Liver (tissue), 9 donors: ENCODE results near the gene REL. TPM values are rescaled to one million over a fixed set of nuclear protein-coding genes. Genes with fewer than 3 reads are reported as not detected.

Source experiments
- DNase-seq: peaks from one replicate; pipeline ENCODE4 v3.0.0-alpha.2; 2017; ENCODE audit warnings: low spot score
- H3K27ac ChIP-seq, 2 donors: one replicate each; pipeline ENCODE4 v1.7.0; 2013; ENCODE audit warnings: inconsistent platforms in 2 of 2, low read length in 2 of 2, control low read depth in 1 of 2, low read depth in 1 of 2, mild to moderate bottlenecking in 1 of 2
- H3K27me3 ChIP-seq, 4 donors: one replicate each; pipeline versions ENCODE4 v1.6.1 to v1.7.0; 2013; ENCODE audit warnings: low read length in 3 of 4, inconsistent platforms in 1 of 4, mild to moderate bottlenecking in 1 of 4, moderate library complexity in 1 of 4; ENCODE audit not compliant: control insufficient read depth in 4 of 4, insufficient read depth in 4 of 4
- H3K36me3 ChIP-seq, 4 donors: one replicate each; pipeline versions ENCODE4 v1.6.1 to v1.7.0; 2013; ENCODE audit warnings: low read length in 3 of 4, mild to moderate bottlenecking in 3 of 4, low read depth in 1 of 4, moderate library complexity in 1 of 4; ENCODE audit not compliant: control insufficient read depth in 4 of 4, insufficient read depth in 3 of 4
- H3K4me1 ChIP-seq, 4 donors: one replicate each; pipeline versions ENCODE4 v1.6.1 to v1.7.0; 2013; ENCODE audit warnings: low read length in 3 of 4, mild to moderate bottlenecking in 3 of 4, moderate library complexity in 1 of 4; ENCODE audit not compliant: control insufficient read depth in 4 of 4, insufficient read depth in 4 of 4
- H3K4me3 ChIP-seq, 3 donors: one replicate each; pipeline versions ENCODE4 v1.6.1 to v1.7.0; 2013; ENCODE audit warnings: low read length in 3 of 3, control low read depth in 1 of 3, low read depth in 1 of 3, mild to moderate bottlenecking in 1 of 3
- H3K9ac ChIP-seq, 2 donors: one replicate each; pipeline ENCODE4 v1.7.0; 2013; ENCODE audit warnings: low read length in 2 of 2, mild to moderate bottlenecking in 2 of 2, moderate library complexity in 2 of 2, control low read depth in 1 of 2, low read depth in 1 of 2
- H3K9me3 ChIP-seq, 4 donors: one replicate each; pipeline versions ENCODE4 v1.6.1 to v1.7.0; 2013; ENCODE audit warnings: low read length in 3 of 4; ENCODE audit not compliant: control insufficient read depth in 4 of 4
- EGR1 ChIP-seq, 2 donors: IDR thresholded peaks; 2 replicates each; pipeline ENCODE4 v1.6.1; 2016 to 2018; ENCODE audit warnings: antibody characterized with exemption in 2 of 2, low read depth in 2 of 2
- FOXA1 ChIP-seq: IDR thresholded peaks from 2 replicates; pipeline ENCODE4 v1.6.1; 2016; ENCODE audit warnings: antibody characterized with exemption
- FOXA2 ChIP-seq: IDR thresholded peaks from 2 replicates; pipeline ENCODE4 v1.6.1; 2016; ENCODE audit warnings: antibody characterized with exemption
- GABPA ChIP-seq, 2 donors: IDR thresholded peaks in 1 of 2; conservative IDR thresholded peaks in 1 of 2; 2 replicates each; pipeline ENCODE4 v1.6.1; 2016; ENCODE audit warnings: antibody characterized with exemption in 2 of 2, mild to moderate bottlenecking in 1 of 2, moderate library complexity in 1 of 2
- HNF4A ChIP-seq, 2 donors: conservative IDR thresholded peaks; 2 replicates each; pipeline ENCODE4 v1.6.1; 2016; ENCODE audit warnings: antibody characterized with exemption in 2 of 2, mild to moderate bottlenecking in 2 of 2
- NR2F2 ChIP-seq: IDR thresholded peaks from 2 replicates; pipeline ENCODE4 v1.6.1; 2016; ENCODE audit warnings: antibody characterized with exemption
- RAD21 ChIP-seq, 2 donors: IDR thresholded peaks; 2 replicates each; pipeline ENCODE4 v1.6.1; 2016; ENCODE audit warnings: antibody characterized with exemption in 2 of 2, mild to moderate bottlenecking in 2 of 2
- SP1 ChIP-seq: IDR thresholded peaks from 2 replicates; pipeline ENCODE4 v1.6.1; 2018; ENCODE audit warnings: antibody characterized with exemption, mild to moderate bottlenecking
- TAF1 ChIP-seq: conservative IDR thresholded peaks from 2 replicates; pipeline ENCODE4 v1.6.1; 2016; ENCODE audit warnings: antibody characterized with exemption, mild to moderate bottlenecking
- YY1 ChIP-seq: IDR thresholded peaks from 2 replicates; pipeline ENCODE4 v1.6.1; 2016; ENCODE audit warnings: antibody characterized with exemption, mild to moderate bottlenecking
- WGBS: extraction: QIAGEN DNeasy Blood & Tissue Kit; methylation state at CpG from one replicate; pipeline ENCODE4 v1.1.7; 2013; 5-methylcytosine and 5-hydroxymethylcytosine counted together
- polyA plus RNA-seq, 2 donors: library from polyadenylated mRNA; stranded (reverse) in 1 of 2; unstranded in 1 of 2; fragments of 200-250 nt in 1 of 2; fragments of >200 nt in 1 of 2; fragmentation: Nextera tagmentation in 1 of 2; extraction: Ambion mirVana in 1 of 2; gene quantifications; one replicate each; pipeline versions ENCODE4 v1.2.1 to v1.2.3, GENCODE V29; 2013 to 2015
- total RNA-seq, 2 donors: library from RNA; depleted of rRNA; stranded (reverse); fragments of >200 nt; gene quantifications; one replicate each; pipeline ENCODE4 v1.2.3, GENCODE V29; 2014
- TF ChIP-seq, protein P1 (sequence below): fragments of 150-350 bp; IDR thresholded peaks from 2 replicates; pipeline ENCODE4 v1.5.1; 2017; ENCODE audit warnings: improper control_type of control experiment, low read depth, low read length; ENCODE audit not compliant: missing input control
- TF ChIP-seq, protein P2 (sequence below): IDR thresholded peaks from 2 replicates; pipeline ENCODE4 v1.6.1; 2016; ENCODE audit warnings: antibody characterized with exemption
- TF ChIP-seq, protein P3 (sequence below): IDR thresholded peaks from 2 replicates; pipeline ENCODE4 v1.6.1; 2016; ENCODE audit warnings: antibody characterized with exemption, mild to moderate bottlenecking
- TF ChIP-seq, protein P4 (sequence below): IDR thresholded peaks from 2 replicates; pipeline ENCODE4 v1.6.1; 2016; ENCODE audit warnings: antibody characterized with exemption
- TF ChIP-seq, protein P5 (sequence below): IDR thresholded peaks from 2 replicates; pipeline ENCODE4 v1.6.1; 2016; ENCODE audit warnings: antibody characterized with exemption
- donor health status: healthy.
- donor health status: healthy.
- donor health status: healthy.
- donor health status: healthy.
- donor health status: healthy.

The REL gene
- 1 to 10 TPM; 6.4 to 7.0 TPM for total RNA-seq
- 1 to 10 TPM; 1.1 to 2.4 TPM for polyA plus RNA-seq

DNA sequence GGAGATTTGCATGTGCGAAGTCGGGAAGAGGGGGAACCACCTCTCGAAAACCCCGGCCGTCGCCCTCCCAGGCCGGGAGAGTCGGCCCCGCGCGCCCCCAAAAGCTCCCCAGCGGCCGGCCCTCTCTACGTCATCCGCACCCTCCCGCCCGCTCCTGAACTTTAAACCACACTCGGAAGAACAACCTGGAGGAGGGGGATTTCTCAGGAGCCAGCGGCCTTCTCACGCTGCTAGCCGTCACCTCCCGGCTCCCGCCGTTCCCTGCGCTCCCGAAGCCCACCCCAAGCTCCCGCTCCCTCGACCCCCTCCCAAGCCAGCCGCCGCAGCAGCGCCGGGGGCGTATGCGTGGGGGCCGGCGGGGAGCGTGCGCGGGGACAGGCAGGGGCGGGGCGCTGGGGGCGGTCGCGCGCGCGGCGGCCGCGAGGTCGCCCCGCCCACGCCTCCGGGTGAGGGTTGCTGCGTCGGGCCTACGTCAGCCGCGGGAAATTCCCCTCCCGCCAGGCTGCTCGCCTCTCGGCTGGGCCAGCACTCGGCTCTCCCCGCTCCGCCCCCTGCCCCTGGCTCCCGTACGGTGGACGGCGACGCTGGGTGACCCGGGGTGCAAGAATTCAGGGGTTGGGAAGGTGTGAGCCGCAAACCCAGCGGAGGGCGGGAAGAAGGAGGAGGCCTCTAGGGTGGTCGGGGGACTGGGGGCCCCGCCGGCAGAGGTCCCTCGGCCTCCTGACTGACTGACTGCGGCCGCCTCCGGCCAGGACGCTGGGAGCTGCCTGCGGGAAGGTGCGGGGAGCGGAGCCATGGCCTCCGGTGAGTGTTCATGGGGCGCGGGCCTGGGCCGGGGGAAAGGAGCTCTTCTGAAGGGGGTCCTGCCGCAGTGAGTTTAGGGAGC lies at the start of gene REL:
TSS of gene REL (plus strand) at position 528 of the 886 bp plus-strand sequence. CDS start at position 795, 267 bp downstream.
- peak; percentile 90 for DNase-seq
- H3K9me3 ChIP-seq: no peaks in the 10 kb centered on the region
- TF ChIP-seq HNF4A (conservative IDR thresholded peaks at IDR 0.05) (peak; percentile 27 to 37), FOXA1 (no peak), RAD21 (IDR thresholded peaks at IDR 0.05) (no peak), FOXA2 (no peak), EGR1 (IDR thresholded peaks at IDR 0.05; ENCODE audit: low read depth in 2 of 2) (peak in 1 of 2 donors; percentile 74), YY1 (peak; percentile 71), SP1 (peak; percentile 5), GABPA (IDR thresholded peaks at IDR 0.05 in 1 of 2, conservative IDR thresholded peaks at IDR 0.05 in 1 of 2) (no peak), NR2F2 (no peak), TAF1 (peak; percentile 73)
- TF ChIP-seq, protein P1, sequence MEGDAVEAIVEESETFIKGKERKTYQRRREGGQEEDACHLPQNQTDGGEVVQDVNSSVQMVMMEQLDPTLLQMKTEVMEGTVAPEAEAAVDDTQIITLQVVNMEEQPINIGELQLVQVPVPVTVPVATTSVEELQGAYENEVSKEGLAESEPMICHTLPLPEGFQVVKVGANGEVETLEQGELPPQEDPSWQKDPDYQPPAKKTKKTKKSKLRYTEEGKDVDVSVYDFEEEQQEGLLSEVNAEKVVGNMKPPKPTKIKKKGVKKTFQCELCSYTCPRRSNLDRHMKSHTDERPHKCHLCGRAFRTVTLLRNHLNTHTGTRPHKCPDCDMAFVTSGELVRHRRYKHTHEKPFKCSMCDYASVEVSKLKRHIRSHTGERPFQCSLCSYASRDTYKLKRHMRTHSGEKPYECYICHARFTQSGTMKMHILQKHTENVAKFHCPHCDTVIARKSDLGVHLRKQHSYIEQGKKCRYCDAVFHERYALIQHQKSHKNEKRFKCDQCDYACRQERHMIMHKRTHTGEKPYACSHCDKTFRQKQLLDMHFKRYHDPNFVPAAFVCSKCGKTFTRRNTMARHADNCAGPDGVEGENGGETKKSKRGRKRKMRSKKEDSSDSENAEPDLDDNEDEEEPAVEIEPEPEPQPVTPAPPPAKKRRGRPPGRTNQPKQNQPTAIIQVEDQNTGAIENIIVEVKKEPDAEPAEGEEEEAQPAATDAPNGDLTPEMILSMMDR: no peak
- TF ChIP-seq, protein P2, sequence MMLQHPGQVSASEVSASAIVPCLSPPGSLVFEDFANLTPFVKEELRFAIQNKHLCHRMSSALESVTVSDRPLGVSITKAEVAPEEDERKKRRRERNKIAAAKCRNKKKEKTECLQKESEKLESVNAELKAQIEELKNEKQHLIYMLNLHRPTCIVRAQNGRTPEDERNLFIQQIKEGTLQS: no peak
- TF ChIP-seq, protein P3, sequence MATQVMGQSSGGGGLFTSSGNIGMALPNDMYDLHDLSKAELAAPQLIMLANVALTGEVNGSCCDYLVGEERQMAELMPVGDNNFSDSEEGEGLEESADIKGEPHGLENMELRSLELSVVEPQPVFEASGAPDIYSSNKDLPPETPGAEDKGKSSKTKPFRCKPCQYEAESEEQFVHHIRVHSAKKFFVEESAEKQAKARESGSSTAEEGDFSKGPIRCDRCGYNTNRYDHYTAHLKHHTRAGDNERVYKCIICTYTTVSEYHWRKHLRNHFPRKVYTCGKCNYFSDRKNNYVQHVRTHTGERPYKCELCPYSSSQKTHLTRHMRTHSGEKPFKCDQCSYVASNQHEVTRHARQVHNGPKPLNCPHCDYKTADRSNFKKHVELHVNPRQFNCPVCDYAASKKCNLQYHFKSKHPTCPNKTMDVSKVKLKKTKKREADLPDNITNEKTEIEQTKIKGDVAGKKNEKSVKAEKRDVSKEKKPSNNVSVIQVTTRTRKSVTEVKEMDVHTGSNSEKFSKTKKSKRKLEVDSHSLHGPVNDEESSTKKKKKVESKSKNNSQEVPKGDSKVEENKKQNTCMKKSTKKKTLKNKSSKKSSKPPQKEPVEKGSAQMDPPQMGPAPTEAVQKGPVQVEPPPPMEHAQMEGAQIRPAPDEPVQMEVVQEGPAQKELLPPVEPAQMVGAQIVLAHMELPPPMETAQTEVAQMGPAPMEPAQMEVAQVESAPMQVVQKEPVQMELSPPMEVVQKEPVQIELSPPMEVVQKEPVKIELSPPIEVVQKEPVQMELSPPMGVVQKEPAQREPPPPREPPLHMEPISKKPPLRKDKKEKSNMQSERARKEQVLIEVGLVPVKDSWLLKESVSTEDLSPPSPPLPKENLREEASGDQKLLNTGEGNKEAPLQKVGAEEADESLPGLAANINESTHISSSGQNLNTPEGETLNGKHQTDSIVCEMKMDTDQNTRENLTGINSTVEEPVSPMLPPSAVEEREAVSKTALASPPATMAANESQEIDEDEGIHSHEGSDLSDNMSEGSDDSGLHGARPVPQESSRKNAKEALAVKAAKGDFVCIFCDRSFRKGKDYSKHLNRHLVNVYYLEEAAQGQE: peak; percentile 94
- TF ChIP-seq, protein P4, sequence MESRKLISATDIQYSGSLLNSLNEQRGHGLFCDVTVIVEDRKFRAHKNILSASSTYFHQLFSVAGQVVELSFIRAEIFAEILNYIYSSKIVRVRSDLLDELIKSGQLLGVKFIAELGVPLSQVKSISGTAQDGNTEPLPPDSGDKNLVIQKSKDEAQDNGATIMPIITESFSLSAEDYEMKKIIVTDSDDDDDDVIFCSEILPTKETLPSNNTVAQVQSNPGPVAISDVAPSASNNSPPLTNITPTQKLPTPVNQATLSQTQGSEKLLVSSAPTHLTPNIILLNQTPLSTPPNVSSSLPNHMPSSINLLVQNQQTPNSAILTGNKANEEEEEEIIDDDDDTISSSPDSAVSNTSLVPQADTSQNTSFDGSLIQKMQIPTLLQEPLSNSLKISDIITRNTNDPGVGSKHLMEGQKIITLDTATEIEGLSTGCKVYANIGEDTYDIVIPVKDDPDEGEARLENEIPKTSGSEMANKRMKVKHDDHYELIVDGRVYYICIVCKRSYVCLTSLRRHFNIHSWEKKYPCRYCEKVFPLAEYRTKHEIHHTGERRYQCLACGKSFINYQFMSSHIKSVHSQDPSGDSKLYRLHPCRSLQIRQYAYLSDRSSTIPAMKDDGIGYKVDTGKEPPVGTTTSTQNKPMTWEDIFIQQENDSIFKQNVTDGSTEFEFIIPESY: no peak
- TF ChIP-seq, protein P5, sequence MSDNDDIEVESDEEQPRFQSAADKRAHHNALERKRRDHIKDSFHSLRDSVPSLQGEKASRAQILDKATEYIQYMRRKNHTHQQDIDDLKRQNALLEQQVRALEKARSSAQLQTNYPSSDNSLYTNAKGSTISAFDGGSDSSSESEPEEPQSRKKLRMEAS: no peak
- H3K4me1 ChIP-seq: peaks cover 0 to 27% (median 9%) of the 10 kb centered on the region in 4 donors
- H3K27ac ChIP-seq: peak within 1 kb of the TSS; percentile 96 to 100
- H3K36me3 ChIP-seq: no peaks in the 10 kb centered on the region
- no peaks in the 10 kb centered on the region for H3K27me3 ChIP-seq
- WGBS: under 1% methylated on average over 90 of the region's 90 CpGs
- H3K9ac ChIP-seq: peak within 1 kb of the TSS; percentile 98 to 99
- peak within 1 kb of the TSS; percentile 64 to 85 (median 79) for H3K4me3 ChIP-seq
